Measurements from ENCODE around the gene DYTN. TPM values are rescaled to one million over a fixed set of nuclear protein-coding genes. Genes with fewer than 3 reads are reported as not detected.

Gene DYTN
- total and polyA plus RNA-seq, 4 donors: not detected

DNA sequence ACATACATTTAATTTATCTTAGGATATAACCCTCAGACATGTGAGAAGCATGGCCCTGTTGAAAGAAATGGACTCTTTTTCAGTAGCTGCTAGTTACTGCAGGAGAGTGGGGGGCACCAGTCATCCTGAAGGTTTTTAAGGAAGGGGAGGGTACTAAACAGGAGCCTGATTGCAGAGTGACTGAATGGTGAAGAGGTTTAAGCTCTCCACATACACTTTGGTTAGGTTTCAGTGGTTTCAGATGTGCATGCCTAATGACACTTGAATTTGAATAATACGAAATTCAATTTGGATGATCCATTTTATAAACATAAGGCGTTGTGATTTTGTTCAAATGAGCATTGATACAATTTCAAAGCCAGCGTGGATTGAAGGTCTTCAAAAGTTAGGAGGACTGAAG, 86.9 kb downstream of the DYTN start:
- 55% methylated on average over 3 of the region's 3 CpGs for WGBS
- Histone ChIP-seq H3K9ac (ENCODE audit: low read depth in 1 of 2, low read length in 2 of 2) (no peak overlapping the region), H3K4me3 (ENCODE audit: low read depth in 1 of 3, low read length in 3 of 3) (no peak overlapping the region), H3K4me1 (ENCODE audit: control insufficient read depth in 4 of 4, insufficient read depth in 4 of 4, low read length in 3 of 4) (no peaks in the 10 kb centered on the region), H3K27me3 (ENCODE audit: control insufficient read depth in 4 of 4, insufficient read depth in 4 of 4, low read length in 3 of 4) (peaks cover 0 to 6% (median 2%) of the 10 kb centered on the region in 4 donors), H3K27ac (ENCODE audit: low read depth in 1 of 2, low read length in 2 of 2) (no peak overlapping the region), H3K36me3 (ENCODE audit: control insufficient read depth in 4 of 4, insufficient read depth in 3 of 4, low read depth in 1 of 4, low read length in 3 of 4) (no peaks in the 10 kb centered on the region), H3K9me3 (ENCODE audit: control insufficient read depth in 4 of 4, low read length in 3 of 4) (no peaks in the 10 kb centered on the region)
- DNase-seq (ENCODE audit: low spot score): no peak
- TF ChIP-seq NR2F2 (IDR thresholded peaks at IDR 0.05) (no peak), GABPA (IDR thresholded peaks at IDR 0.05 in 1 of 2, conservative IDR thresholded peaks at IDR 0.05 in 1 of 2) (no peak), SP1 (IDR thresholded peaks at IDR 0.05) (no peak), HNF4A (conservative IDR thresholded peaks at IDR 0.05) (no peak), FOXA2 (IDR thresholded peaks at IDR 0.05) (no peak)
- TF ChIP-seq, protein P1, sequence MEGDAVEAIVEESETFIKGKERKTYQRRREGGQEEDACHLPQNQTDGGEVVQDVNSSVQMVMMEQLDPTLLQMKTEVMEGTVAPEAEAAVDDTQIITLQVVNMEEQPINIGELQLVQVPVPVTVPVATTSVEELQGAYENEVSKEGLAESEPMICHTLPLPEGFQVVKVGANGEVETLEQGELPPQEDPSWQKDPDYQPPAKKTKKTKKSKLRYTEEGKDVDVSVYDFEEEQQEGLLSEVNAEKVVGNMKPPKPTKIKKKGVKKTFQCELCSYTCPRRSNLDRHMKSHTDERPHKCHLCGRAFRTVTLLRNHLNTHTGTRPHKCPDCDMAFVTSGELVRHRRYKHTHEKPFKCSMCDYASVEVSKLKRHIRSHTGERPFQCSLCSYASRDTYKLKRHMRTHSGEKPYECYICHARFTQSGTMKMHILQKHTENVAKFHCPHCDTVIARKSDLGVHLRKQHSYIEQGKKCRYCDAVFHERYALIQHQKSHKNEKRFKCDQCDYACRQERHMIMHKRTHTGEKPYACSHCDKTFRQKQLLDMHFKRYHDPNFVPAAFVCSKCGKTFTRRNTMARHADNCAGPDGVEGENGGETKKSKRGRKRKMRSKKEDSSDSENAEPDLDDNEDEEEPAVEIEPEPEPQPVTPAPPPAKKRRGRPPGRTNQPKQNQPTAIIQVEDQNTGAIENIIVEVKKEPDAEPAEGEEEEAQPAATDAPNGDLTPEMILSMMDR (IDR thresholded peaks at IDR 0.05; ENCODE audit: low read depth, low read length, missing input control): no peak
- TF ChIP-seq, protein P2, sequence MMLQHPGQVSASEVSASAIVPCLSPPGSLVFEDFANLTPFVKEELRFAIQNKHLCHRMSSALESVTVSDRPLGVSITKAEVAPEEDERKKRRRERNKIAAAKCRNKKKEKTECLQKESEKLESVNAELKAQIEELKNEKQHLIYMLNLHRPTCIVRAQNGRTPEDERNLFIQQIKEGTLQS (IDR thresholded peaks at IDR 0.05): no peak

GRCh38 chr2:206627632-206628031, 90.6 kb downstream of the DYTN start:
- no peak overlapping the region for H3K4me3 ChIP-seq (ENCODE audit: low read depth in 1 of 3, low read length in 3 of 3)
- H3K27me3 ChIP-seq (ENCODE audit: control insufficient read depth in 4 of 4, insufficient read depth in 4 of 4, low read length in 3 of 4): peaks cover 0 to 6% (median 2%) of the 10 kb centered on the region in 4 donors
- H3K9me3 ChIP-seq (ENCODE audit: control insufficient read depth in 4 of 4, low read length in 3 of 4): no peaks in the 10 kb centered on the region
- TF ChIP-seq HNF4A (conservative IDR thresholded peaks at IDR 0.05): no peak
- TF ChIP-seq FOXA2 (IDR thresholded peaks at IDR 0.05): no peak
- no peak for TF ChIP-seq GABPA (IDR thresholded peaks at IDR 0.05 in 1 of 2, conservative IDR thresholded peaks at IDR 0.05 in 1 of 2)
- no peak overlapping the region for H3K9ac ChIP-seq (ENCODE audit: low read depth in 1 of 2, low read length in 2 of 2)
- no peak for DNase-seq (ENCODE audit: low spot score)
- H3K4me1 ChIP-seq (ENCODE audit: control insufficient read depth in 4 of 4, insufficient read depth in 4 of 4, low read length in 3 of 4): no peaks in the 10 kb centered on the region
- no peak overlapping the region for H3K27ac ChIP-seq (ENCODE audit: low read depth in 1 of 2, low read length in 2 of 2)
- no peaks in the 10 kb centered on the region for H3K36me3 ChIP-seq (ENCODE audit: control insufficient read depth in 4 of 4, insufficient read depth in 3 of 4, low read depth in 1 of 4, low read length in 3 of 4)

- H3K27ac ChIP-seq (ENCODE audit: low read depth in 1 of 2, low read length in 2 of 2): no peak overlapping the region
- H3K9ac ChIP-seq (ENCODE audit: low read depth in 1 of 2, low read length in 2 of 2): no peak overlapping the region
- peaks cover 0 to 3% (median 1%) of the 10 kb centered on the region in 4 donors for H3K27me3 ChIP-seq (ENCODE audit: control insufficient read depth in 4 of 4, insufficient read depth in 4 of 4, low read length in 3 of 4)
- H3K9me3 ChIP-seq (ENCODE audit: control insufficient read depth in 4 of 4, low read length in 3 of 4): no peaks in the 10 kb centered on the region
- DNase-seq (ENCODE audit: low spot score): no peak
- 62% methylated on average over 2 of the region's 2 CpGs for WGBS
- no peak overlapping the region for H3K4me3 ChIP-seq (ENCODE audit: low read depth in 1 of 3, low read length in 3 of 3)
- no peaks in the 10 kb centered on the region for H3K4me1 ChIP-seq (ENCODE audit: control insufficient read depth in 4 of 4, insufficient read depth in 4 of 4, low read length in 3 of 4)
- no peaks in the 10 kb centered on the region for H3K36me3 ChIP-seq (ENCODE audit: control insufficient read depth in 4 of 4, insufficient read depth in 3 of 4, low read depth in 1 of 4, low read length in 3 of 4)
- TF ChIP-seq EGR1 (IDR thresholded peaks at IDR 0.05; ENCODE audit: low read depth in 2 of 2): no peak
- no peak for TF ChIP-seq NR2F2 (IDR thresholded peaks at IDR 0.05)
- no peak for TF ChIP-seq SP1 (IDR thresholded peaks at IDR 0.05)
- TF ChIP-seq, protein P2 (IDR thresholded peaks at IDR 0.05): no peak
- TF ChIP-seq FOXA2 (IDR thresholded peaks at IDR 0.05): no peak
- no peak for TF ChIP-seq RXRA (IDR thresholded peaks at IDR 0.05)
- TF ChIP-seq FOXA1 (IDR thresholded peaks at IDR 0.05): no peak
- TF ChIP-seq JUND (IDR thresholded peaks at IDR 0.05): no peak
- TF ChIP-seq YY1 (IDR thresholded peaks at IDR 0.05): no peak
- TF ChIP-seq, protein P1 (IDR thresholded peaks at IDR 0.05; ENCODE audit: low read depth, low read length, missing input control): no peak
- TF ChIP-seq TAF1 (conservative IDR thresholded peaks at IDR 0.05): no peak
- no peak for TF ChIP-seq RAD21 (IDR thresholded peaks at IDR 0.05)
- no peak for TF ChIP-seq ZBTB33 (IDR thresholded peaks at IDR 0.05)
- TF ChIP-seq, protein P3, sequence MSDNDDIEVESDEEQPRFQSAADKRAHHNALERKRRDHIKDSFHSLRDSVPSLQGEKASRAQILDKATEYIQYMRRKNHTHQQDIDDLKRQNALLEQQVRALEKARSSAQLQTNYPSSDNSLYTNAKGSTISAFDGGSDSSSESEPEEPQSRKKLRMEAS (IDR thresholded peaks at IDR 0.05): no peak
- no peak for TF ChIP-seq REST (IDR thresholded peaks at IDR 0.05)
- no peak for TF ChIP-seq HNF4A (conservative IDR thresholded peaks at IDR 0.05)
- no peak for TF ChIP-seq HNF4G (IDR thresholded peaks at IDR 0.05)
These were observed 92.1 kb downstream of the DYTN start for GRCh38 chr2:206626108-206626507.

Data from liver (tissue), 9 donors.